ENCODE measurements around the gene ARHGAP40. TPM values are rescaled to one million over a fixed set of nuclear protein-coding genes. Genes with fewer than 3 reads are reported as not detected.
A peak's percentile ranks its signal among the peaks of the same experiment; 100 is the strongest.

ARHGAP40 gene
- total RNA-seq, 1 experiment from 2014 or later = 0.18 TPM

- DNase-seq (ENCODE audit: low read depth, low spot score) (no peak), ATAC-seq (peak; percentile 86)
- in situ Hi-C loops (cut with HindIII; ENCODE audit: low pct_unique_long_range_greater_than_20kb, low sequenced_read_pairs) (no loop called here), intact Hi-C loops (cut with micrococcal nuclease; ENCODE audit: unreplicated experiment) (loop anchor here (5.0 kb wide), 2 partner anchors 83 to 243 kb away; no protein-coding TSS in a partner anchor)
- ChIA-PET CTCF (interaction anchor here (0.6 to 1.5 kb wide), 2 partner anchors 77 to 103 kb away, joined by 3 to 4 read pairs; no protein-coding TSS in a partner anchor), POLR2A (no interaction called here)
- Histone ChIP-seq H3K27ac (ENCODE audit: low read length) (no peak overlapping the region), H3K9me3 (ENCODE audit: control insufficient read depth, insufficient read depth, low read depth, low read length) (no peaks in the 10 kb centered on the region), H3K27me3 (ENCODE audit: control insufficient read depth, insufficient read depth, low read length) (peaks cover 10% of the 10 kb centered on the region; the same call in 1 of the 2 replicates), H3K36me3 (ENCODE audit: control insufficient read depth, insufficient read depth, low read length) (no peaks in the 10 kb centered on the region), H3K4me3 (ENCODE audit: low read depth in 2 of 2, low read length in 2 of 2) (no peak overlapping the region), H3K4me1 (ENCODE audit: control insufficient read depth, insufficient read depth, low read length) (no peaks in the 10 kb centered on the region)
- no TSS peak for BruUV-seq (replicated peaks)
- TF ChIP-seq TCF7L2 (IDR thresholded peaks at IDR 0.05; ENCODE audit: low read depth, low read length) (no peak), REST (IDR thresholded peaks at IDR 0.05; ENCODE audit: insufficient read depth in 1 of 2, low read depth in 2 of 2, low read length in 1 of 2) (no peak), CTCF (IDR thresholded peaks at IDR 0.05) (peak; percentile 80), SIN3A (IDR thresholded peaks at IDR 0.05; ENCODE audit: borderline replicate concordance, insufficient read depth, low read depth, low read length) (no peak)
Measured at GRCh38 chr20:38649275-38649891, 47.8 kb downstream of the ARHGAP40 start.

- intact Hi-C loops (cut with micrococcal nuclease; ENCODE audit: unreplicated experiment) (no loop called here), in situ Hi-C loops (cut with HindIII; ENCODE audit: low pct_unique_long_range_greater_than_20kb, low sequenced_read_pairs) (no loop called here)
- no peak overlapping the region for H3K4me3 ChIP-seq (ENCODE audit: low read depth in 2 of 2, low read length in 2 of 2)
- CTCF ChIA-PET = no interaction called here
- H3K27me3 ChIP-seq (ENCODE audit: control insufficient read depth, insufficient read depth, low read length) = peaks cover 7% of the 10 kb centered on the region; the same call in 1 of the 2 replicates
- H3K36me3 ChIP-seq (ENCODE audit: control insufficient read depth, insufficient read depth, low read length) = no peaks in the 10 kb centered on the region
- no peaks in the 10 kb centered on the region for H3K4me1 ChIP-seq (ENCODE audit: control insufficient read depth, insufficient read depth, low read length)
- POLR2A ChIA-PET = interaction anchor here (0.7 kb wide), 1 partner anchor 36 kb away, joined by 3 read pairs; no protein-coding TSS in a partner anchor
- ATAC-seq (no peak), DNase-seq (ENCODE audit: low read depth, low spot score) (no peak)
- TF ChIP-seq CTCF (IDR thresholded peaks at IDR 0.05) (no peak), TCF7L2 (IDR thresholded peaks at IDR 0.05; ENCODE audit: low read depth, low read length) (no peak), POLR2AphosphoS5 (IDR thresholded peaks at IDR 0.05; ENCODE audit: low read depth, low read length) (no peak), SIN3A (IDR thresholded peaks at IDR 0.05; ENCODE audit: borderline replicate concordance, insufficient read depth, low read depth, low read length) (no peak), REST (IDR thresholded peaks at IDR 0.05; ENCODE audit: insufficient read depth in 1 of 2, low read depth in 2 of 2, low read length in 1 of 2) (no peak)
- BruUV-seq (replicated peaks) = no TSS peak
- no peaks in the 10 kb centered on the region for H3K9me3 ChIP-seq (ENCODE audit: control insufficient read depth, insufficient read depth, low read depth, low read length)
- no peak overlapping the region for H3K27ac ChIP-seq (ENCODE audit: low read length)
Measured at GRCh38 chr20:38650010-38650409, 48.4 kb downstream of the ARHGAP40 start.
